HG03439 (cell line): ENCODE results near the gene PSMF1.

ENCODE experiments used
- ATAC-seq: cut with Tn5 transposase; IDR thresholded peaks from one replicate; pipeline ENCODE4 v1.9.1; 2021; ENCODE audit warnings: mild to moderate bottlenecking, moderate library complexity; ENCODE audit not compliant: unreplicated experiment

PSMF1 gene

DNA sequence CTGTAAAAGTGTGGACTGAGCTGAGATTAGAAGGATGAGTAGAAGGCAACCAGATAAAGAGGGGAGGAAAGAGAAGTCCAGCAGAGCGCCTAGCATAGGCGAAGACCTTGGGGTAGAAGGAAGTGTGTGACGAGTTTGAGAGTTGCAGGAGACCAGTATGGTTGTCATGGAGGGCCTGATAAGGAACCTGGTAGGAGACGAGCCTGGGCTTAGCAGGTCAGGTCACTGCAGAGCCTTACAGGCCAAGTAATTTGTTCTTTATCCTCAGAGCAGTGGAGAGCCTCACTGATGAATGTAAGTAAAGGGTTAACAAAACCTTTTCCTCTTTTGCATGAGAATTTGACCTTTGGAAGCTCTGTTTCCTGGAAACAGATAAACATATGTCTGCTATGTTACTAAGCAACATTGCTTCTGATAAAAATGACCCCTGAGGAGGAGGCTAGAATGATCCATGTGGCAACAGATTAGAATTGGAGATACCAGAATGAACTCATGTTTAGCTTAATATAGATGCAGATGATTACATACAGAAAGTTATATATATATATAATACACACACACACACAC, 69.3 kb downstream of the PSMF1 start:
- ATAC-seq = no peak

DNA sequence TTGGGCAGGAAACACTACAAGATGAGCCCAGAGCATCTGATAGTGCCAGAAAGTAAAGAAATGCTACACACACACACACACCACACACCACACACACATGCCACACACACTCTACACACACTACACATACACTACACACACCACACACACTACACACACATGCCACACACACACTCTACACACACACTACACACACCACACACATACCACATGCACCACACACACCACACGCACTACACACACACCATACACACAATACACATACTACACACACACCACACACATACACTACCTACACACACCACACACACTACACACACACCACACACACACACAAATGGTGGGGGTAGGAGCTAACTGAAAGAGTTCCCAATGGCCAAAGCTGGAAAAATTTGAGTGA, 69.9 kb downstream of the PSMF1 start:
- no peak for ATAC-seq

DNA sequence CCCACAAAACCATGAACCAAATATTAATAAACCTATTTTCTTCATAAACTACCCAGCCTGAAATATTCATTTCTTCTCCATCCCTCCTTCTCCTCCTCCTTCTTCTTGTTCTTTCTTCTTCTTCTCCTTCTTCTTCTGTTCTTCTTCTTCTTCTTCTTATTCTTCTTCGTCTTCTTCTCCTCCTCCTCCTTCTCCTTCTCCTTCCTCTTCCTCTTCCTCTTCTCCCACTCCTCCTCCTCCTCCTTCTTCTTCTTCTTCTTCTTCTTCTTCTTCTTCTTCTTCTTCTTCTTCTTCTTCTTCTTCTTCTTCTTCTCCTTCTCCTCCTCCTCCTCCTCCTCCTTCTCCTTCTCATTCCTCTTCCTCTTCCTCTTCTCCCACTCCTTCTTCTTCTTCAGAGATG, 71.4 kb downstream of the PSMF1 start:
- ATAC-seq = no peak

DNA sequence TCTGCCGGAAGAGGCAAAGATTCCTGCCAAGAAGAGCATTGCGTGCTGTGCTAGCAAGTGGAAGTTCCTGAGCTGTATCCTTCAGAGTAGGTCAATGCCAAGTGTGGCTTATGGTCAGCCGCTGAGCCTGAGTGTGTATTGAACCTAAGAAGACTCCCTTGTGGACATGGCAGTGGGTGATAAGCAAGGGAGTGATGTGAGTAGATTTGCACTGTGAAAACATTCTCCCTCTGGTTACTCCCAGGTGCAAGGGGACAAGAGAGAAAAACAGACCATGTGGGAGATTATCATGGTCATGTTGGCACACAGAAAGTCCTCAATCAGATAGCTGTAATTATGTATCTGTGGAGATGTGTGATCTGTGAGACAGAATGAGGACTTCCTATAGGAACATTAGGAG, 72.4 kb downstream of the PSMF1 start:
- no peak for ATAC-seq

DNA sequence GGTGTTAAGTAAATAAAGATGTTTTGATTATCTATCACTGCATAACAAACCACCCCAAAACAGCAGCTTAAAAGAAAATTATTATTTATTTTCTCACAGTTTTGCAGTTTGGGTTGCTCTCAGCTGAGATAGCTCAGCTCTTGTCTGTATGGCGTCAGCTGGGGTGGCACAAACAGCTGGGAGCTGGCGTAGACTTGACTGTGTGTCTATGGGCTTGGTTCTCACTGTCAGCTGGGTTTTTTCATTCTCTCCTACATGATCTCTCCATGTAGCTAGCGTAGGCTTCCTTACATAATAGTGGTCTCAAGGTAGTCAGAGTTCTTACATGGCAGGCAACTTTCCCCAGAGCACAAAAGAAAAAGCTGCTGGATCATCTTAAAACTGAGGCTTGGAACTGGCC, 72.9 kb downstream of the PSMF1 start:
- ATAC-seq = no peak

DNA sequence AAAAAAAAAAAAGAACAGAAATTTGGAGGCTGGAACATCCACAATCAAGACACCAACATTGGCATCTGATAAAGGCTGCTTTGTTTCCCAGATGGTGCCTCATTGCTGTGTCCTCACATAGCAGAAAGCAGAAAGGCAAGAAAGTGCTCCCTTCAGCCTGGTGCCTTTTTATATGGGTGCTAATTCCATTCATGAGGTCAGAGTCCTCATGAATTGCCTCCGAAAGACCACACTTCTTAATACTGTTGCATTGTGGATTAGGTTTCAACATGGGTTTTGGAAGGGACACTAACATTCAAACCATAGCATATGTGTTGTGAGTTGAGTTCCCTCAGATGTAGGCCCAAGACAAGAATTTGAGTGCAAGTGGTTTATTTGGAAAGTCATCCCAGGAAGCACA, 76.8 kb downstream of the PSMF1 start:
- ATAC-seq = no peak

DNA sequence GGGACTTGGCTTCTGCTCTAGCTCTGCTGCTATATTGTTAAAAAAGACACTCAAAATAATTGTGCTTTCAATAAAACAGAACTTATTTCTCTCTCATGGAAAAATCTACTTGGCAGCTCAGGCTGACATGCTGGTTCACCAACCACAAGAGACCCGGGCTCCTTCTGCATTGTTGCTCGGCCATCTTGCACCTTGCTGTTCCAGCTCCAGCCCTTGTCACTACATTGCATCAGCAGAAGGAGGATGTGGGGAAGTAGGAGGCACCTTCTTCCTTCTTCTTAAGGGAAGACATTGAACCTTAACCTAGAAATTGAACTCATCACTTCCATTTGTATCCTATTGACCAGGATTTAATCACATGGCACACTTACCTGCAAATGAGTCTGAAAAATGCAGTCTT, 78.2 kb downstream of the PSMF1 start:
- ATAC-seq = no peak

DNA sequence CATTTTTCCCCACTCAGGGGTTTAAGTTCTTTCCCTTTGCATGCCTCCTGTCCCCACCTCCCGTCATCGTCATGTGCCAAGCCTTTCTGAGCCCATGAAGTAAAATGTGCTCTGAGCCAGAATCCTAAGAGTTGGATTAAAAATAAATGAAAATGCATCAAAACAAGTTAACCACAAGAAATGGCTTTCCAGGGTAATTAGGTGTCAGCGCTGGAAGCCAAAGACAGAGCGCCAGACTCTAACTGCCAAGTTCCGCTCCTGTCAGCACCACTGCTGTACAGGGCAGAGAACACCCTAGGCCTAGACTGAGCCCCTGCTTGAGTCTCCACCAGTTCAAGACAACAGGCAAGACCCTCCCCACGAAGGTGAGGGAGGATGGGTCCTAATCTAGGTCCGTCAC, 79.4 kb downstream of the PSMF1 start:
- ATAC-seq = no peak

DNA sequence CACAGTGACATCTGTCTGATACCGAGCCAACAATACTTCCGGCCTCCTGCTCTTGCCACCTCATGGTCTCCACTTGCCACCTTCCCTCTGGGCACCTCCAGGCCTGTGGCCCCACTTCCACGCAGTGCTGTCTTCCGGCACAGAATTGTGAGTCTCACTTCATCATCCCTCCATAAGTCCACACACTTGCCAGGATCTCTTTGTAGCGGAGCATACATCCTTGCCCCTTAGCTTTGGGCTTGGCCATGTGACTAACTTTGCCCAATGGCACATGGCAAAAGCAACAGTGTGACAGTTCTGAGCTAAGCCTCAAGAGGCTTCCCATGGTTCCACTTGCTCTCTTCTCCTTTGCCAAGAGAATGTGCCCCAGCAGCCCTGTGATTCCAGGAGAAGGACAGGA, 80.3 kb downstream of the PSMF1 start:
- ATAC-seq = no peak

DNA sequence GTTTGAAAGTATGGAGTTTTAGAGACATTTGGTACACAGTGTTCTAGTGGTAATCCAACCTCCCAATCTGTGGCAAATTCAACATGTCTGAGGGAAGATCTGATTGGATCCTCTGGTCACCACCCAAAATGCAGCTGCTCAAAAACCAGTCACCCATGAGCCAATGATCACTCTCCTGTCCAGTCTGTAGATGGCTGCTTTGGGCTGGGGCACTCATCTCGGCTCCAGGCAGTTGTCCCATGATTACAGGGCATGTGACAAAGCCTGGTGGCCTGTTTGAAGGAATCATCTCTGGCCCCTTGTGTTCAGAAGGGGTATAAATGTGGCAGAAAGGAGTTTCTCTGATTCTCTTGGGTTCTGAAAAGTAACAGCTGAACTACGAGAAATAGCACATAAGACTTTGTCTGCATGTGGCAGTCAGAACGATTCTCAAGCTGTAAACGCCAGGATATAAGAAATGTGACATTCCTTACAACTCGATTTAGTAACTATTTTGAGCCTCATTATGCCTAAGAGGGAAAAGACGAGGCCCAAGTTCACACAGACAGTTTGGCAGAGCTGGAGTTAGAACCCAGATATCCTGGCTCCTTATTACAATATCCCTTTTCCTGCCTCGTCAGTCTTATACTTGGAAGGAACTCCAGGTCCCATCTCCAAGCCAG, 80.9 kb downstream of the PSMF1 start:
- no peak for ATAC-seq

DNA sequence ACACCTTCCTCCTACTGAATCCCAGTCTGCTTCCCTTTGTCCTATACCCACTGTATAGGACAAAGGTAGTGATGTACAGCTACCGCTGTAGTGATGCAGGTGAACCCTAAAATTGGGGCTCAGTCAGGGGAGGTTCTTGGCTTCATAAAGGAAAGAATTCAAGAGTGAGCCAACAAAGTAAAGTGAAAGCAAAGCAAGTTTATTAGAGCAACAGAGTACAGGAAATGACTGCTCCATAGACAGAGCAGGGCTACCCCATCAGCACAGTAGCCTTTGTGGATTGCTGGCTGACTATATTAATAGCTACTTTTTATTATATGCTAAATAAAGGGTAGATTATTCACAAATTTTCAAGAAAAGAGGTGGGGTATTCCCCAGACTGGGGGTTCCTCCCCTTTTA, 81.6 kb downstream of the PSMF1 start:
- no peak for ATAC-seq

DNA sequence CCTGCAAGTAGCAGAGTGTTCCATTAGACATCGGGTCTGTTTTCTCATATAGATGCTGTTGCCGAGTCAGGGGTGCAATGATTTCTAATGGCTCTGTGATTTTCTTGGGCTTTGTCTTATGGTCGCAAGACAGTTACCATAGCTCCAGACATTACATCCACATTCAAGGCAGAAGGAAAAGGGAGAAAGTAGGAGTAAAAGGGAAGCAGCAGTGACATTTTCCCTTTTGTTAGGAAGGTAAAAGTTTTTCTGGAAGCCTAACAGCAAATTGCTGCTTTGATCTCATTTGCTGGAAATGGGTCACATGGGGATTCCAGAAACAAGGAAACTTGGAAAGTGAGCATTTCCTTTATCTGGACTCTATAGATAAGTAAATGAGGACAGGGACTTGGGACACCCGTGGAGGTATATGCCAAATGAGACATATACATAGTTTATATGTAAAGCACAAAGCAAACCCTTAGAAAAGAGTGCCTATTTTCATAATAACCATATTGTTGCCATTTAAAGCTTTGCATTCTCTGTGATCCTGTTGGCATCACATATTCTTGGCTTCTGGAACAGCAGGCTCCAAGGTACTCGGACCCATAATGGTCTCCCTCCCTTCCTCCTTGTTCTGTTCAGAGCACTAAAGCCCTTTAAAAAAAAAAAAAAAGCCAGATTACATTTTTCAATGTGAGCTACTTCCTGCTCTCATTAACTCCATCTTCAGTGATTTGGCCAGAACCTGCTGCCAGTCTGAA, 84.5 kb downstream of the PSMF1 start, which contains the start of gene C20orf202:
TSS of gene C20orf202 (plus strand) at position 693 of the 743 bp plus-strand sequence. CDS start 132 bp downstream, outside the sequence.
- no peak for ATAC-seq

DNA sequence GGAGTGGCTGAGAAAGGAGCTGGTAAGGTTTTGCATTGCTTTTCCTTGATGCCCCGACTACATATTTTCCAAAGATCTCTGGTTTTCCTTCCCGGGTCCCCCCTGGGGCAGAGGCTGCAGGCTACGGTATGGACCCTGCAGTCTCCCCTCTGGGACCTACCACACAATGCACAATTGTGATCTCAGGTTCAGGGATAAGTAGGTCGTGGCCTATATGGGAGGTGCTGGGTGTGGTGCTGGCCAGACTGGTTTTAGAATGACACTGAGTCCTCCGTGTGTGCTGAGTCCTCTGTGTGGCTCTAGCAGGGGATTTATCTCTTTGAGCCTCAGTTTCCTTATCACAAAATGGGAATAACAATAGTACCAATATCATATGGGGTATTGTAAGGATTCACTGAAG, 85.2 kb downstream of the PSMF1 start:
- no peak for ATAC-seq

DNA sequence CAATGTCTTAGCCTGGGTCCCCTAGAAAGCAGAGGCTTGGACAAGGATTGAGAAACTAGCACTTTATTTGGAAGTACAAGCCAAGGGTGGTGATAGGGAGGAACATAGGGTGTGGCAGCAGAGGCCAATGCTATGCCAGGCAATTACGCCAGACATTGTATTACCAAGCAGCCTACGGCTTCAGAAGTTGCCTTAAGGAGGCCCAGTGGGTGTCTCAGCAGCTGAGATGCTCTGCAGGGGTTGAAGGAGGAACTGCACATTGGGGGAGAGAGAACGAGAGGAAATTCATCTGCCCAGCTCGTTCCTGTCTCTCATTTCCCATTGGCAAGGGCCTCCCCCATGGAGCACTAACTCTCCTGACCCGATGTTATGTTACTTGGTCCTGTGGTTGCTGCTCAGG, 85.7 kb downstream of the PSMF1 start:
- ATAC-seq = no peak

DNA sequence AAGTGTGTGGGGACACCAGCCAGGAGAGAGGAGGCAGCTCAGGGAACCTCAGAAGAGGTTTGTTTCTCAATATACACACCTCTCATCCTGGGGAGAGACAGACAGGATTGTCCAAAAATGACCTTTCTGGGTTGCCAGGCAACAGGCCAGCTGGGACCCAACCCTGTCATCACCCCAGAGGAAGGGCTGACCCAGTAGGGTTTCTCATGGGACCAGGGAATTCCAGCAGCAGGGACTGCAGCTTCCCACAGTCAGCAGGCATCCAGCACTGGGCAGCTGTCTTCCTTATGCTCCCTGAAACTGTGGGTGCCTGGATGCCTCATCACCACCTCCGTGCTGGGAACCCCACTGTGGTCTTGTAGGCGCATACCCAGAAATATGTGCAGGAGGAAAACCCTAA, 86.2 kb downstream of the PSMF1 start:
- ATAC-seq = no peak

DNA sequence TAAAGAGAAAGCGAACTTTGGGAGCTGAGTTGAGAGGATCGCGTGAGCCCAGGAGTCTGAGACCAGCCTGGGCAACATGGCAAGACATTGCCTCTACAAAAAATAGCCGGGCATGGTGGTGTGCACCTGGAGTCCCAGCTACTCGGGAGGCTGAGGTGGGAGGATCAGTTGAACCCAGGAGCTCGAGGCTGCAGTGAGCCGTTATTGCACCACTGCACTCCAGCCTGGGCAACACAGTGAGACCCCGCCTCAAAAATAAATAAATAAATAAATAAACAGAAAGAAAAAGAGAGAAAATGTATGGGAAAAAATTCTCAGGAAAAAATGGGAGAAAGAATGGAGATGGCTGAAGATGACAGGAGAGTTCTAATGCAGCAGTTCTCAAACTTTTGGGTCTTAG, 87.4 kb downstream of the PSMF1 start:
- no peak for ATAC-seq

DNA sequence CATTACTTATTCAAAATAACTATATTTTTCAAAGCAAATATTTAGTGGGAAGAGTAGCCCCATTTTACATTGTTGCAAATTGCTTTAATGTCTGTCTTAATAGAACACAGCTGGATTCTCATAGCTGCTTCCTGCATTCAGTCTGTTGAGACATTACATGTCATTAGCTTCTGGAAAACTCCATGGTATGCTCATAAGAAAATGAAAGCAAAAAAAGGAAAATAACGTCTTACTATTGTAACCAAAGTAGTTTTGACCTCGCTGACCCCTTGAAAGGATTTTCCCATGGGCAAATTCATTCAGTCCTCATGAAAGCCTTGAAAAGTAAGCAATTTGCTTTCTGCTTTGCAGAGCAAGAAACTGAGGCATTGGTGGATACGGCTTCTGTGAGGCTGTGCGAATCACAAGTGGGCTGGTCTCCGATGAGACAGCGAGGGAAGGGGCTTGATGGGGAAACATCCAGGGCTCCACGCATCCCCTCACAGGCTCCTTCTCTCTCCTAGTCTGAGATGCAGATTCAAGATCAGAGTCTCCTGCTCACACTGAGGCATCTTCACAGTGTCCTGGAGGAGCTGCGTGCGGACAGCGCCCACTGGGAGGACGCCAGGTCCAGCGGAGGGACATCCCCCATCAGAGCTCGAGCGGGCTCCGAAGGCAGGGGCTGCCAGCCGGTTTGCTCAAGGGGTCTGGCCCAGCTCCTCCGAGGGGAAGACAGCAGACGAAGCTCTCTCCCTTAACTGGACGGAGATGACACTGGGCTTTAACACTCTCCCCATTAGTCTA, 88.2 kb downstream of the PSMF1 start:
- ATAC-seq = no peak

DNA sequence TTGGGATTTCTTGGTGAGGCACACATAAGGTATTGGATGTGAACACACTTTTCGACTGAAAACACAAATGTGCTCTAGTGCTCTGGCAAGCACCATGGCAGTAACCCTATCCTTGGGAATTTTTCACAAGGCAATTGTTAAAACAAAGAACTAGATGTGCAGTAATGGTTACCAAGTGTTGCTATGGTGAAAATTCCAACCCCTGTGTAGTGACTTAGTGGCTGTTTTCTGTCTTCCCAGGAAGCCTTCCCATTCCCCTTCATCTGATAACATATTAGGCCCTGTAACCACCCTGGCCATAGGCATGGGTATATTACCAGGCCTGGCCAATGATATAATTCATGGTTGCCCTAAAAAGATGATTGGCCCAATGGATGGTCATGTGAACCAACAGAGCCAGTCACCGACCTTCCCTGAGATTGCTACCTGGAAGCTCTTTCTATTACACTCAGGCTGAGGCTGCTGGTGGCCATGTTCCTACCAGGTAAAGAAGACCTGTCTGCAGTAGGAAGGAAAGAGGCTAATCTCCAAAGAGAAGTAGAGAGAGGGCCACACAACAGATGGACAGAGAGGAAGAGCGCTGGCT, 89.0 kb downstream of the PSMF1 start:
- no peak for ATAC-seq

DNA sequence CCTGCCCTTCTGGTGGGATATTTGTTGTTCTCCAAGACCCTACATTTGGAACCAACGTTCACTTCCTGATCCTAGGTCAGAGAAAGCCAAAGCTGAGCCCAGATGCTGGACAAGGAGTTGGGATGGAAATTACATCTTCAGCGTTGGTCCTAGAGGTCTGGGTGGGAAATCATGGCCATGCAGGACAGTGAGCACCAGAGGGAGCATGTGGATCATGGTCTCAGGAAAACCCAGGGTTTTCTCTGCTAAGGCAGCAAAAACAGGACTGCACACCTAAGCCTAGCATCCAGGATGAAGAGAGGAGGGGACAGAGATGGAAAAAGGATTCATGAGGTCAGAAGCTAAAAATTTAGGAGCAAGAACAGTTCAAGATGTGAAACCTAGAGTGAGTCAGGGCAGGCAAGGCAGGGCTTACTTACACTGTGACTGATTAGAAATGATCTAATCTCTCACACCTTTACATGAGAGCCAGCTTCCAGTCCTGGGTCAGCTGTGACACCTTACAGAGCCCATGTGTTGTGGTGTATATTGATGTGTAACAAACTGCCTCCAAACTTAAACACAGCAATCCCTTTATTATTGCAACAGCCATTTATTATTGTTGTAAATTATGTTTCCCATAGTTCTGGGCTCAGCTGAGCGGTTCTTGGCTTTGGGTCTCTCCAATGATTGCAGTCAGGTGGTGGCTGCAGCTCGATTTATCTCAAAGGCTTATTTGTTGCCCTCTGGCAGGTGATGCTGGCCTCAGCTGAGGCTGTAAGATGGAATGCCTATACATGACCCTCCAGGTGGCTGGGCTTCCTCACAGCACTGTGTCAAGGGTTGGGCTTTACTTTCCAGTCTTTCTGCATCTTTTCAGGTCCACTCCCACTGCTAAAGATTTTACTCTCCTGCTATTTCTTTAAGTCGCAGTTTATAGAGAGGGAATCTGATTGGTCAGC, 91.3 kb downstream of the PSMF1 start:
- no peak for ATAC-seq

DNA sequence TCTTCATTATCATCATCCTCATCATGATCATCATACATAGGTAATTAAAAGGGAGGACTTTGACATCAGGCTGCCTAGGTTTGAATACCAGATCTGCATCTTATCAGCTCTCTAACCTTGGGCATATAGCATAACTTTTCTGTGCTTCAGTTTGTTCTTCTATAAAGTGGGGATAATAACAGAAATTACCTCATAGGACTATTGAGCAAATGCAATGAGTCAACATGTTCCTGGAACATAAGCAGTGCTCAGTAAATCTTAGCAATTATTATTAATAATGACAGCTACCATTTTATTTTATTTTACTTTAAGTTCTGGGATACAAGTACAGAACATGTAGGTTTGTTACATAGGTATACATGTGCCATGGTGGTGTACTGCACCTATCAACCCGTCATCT, 92.1 kb downstream of the PSMF1 start:
- no peak for ATAC-seq
